Measurements from ENCODE around the gene ATP1A2.

The ATP1A2 gene

DNA sequence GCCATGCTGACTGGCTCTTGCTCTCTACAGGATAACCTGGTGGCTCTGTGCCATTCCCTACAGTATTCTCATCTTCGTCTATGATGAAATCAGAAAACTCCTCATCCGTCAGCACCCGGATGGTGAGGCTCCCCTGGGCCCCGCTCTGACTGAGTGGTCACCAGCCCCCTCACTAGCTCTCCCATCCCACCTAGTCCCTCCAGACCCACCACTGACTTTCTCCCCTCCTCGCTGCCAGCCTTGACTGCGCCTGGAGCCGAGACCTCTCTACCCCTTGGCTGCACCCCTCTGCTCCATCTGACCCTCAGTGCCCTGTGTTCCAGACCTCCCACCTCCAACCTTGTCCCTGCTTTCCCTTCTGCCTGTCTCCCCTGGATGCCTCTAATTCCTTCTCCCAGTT is 70.7 kb downstream of the ATP1A2 start:
- no peak for FAIRE-seq

DNA sequence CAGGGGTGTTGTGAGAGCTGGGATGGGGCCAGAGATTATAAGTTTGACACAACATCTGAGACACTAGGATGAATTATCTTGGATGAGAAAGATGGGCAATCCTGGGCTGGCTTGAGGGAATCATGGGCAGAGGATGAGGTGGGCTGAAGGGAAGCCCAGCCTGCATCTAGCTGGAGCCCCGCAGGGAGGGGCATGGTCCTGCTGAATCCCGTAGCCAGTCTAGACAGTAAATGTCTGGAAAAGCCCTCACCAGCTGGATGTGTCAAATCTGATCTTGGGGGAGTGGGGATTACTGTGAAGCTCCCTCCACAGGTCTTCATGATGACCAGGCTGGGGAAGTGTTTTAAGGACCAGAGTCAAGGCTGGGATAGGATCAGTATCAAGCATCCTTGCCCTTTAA is 71.2 kb downstream of the ATP1A2 start:
- FAIRE-seq, result no peak

DNA sequence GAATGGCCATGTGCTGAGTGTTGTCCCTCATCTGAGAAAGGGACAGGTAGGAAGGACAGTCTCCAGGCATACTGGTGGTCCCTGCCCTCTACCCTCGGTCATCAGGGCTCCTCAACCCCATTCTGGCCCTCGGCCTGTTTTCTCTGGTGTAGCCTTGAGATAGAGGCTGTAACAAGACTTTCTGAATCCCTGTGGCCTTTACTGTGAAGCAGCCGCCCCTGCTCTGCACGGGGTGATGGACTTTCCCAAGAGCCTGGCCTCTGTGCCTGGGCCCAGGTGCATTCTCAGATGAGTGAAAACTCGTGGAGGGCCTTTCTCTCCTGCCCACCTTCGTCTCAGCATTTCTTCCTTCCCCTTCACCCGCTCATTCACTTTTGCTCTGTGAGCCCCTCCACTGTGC is 71.8 kb downstream of the ATP1A2 start:
- no peak for FAIRE-seq

DNA sequence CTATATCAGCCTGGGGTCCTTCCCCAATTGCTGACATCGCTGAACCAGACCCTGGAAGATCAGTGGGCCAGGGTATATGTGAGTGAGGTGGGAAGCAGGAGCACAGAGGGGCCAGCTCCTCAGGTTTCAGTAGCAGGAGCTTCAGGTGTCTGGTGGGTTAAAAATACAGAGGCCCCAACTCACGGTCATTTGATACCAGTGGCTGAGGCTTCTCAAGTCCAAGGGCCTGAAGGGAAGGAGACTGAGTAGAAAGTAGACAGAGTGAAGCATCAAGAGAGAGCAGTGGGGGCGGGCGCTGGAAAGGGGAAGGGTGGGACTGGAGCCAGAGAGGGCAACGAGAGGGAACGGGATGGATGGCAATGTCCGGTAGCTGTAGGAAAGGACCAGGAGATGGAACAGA is 72.8 kb downstream of the ATP1A2 start:
- no peak for FAIRE-seq

DNA sequence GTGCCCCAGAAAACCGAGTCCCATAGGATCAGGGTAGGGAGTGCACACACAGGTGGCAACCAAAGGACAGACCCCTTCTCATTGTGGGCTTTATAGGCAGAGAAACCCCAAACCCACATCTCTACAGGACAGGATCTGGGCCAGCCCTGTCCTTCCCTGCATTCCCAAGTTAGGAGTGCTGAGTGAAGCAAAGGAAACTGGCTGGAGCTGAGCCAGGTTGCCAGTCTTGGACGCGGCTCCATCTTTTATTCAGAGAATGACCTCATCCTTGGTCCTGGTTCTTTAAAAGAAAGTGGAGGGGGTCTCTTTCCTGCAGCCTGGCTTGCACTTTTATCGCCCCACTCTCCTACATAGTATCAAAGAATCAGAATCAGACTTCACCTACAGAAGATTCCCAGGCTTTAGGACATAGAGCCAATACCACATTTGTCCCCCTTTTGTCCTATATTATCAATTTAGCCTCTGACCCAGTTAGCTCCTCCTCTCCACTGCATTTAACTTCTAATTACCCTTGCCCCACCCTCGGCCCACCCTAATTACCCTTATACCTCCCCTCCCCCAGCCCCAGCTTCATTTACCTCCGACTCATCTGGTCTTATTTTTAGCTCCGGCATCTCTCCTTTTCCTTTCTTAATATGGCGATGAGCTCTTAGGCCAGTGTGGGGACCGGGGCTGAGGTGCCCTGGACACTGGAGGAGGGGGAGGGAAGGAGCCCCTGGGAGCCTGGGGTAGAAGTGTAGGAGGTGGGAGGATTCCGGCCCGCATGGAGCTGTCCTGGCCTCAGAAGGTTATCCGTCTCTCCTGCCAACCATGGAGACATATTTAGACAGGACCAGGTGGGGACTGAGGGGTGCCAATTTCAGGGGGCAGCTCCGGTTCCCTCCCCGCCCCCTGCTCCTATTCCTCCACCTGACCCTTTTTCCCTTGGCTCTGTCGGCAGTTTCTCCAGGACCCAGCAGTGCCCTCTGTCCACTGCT is 74.4 kb downstream of the ATP1A2 start, which contains the start of gene CASQ1:
Gene CASQ1, plus strand, starts transcription at position 927 of the 977 bp plus-strand sequence. CDS start 177 bp downstream, outside the sequence.
- no peak for FAIRE-seq

DNA sequence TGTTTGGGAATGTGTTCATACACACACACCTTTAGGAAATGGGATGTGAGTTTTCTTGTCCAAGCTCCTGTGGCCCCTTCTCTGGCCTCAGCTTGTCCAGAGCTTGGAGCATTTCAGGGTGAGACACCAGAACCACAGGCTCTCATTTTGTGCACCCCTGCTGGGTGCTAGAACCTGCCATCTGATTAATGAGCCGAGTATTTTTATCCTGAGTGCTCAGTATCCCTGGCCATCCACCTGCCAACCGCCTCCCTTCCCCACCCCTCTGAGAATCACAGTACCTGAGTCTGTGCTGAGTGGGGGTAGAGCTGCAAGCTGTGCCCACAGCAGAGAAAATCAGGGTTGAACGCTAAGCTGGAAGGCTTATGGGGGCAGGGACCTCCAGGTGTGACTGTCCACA is 76.2 kb downstream of the ATP1A2 start:
- FAIRE-seq, result no peak

DNA sequence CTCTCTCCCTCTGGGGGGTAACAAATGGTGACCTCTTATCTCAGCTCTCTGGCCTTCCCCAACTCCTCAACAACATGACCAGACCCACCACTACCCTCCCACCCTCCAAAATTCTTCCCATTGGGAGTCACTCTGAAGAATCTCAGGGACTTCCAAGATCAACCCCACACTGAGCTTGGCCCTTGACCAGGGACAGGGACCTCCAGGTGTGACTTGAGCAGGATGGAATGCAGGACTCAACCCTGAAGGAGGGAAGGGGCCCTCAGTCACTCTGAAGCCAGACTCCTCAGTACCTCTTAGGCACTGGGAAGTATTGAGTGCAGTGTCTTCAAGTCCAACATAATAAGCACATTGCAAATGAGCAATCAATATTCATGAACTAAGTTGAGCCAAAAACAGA is 76.7 kb downstream of the ATP1A2 start:
- FAIRE-seq, result no peak
